RWPE1 (cell line): Measurements from ENCODE around the gene PFKFB2.

Experiments used
- CTCF ChIA-PET: fragments of 350-600 bp; sonication (Branson Sonifier 250); formaldehyde crosslinking; extraction: SDS; loops from one replicate; lab custom pipeline; 2021; lab: Yijun Ruan, JAX
- POLR2A ChIA-PET: fragments of 400-600 bp; formaldehyde crosslinking; extraction: SDS; loops from one replicate; lab custom pipeline; 2020; ENCODE audit warnings: antibody characterized with exemption; ENCODE audit not compliant: low non-redundant PET; lab: Yijun Ruan, JAX
- DNase-seq: peaks from one replicate; pipeline ENCODE4 v3.0.0; 2012; ENCODE audit warnings: low spot score
- H3K27ac ChIP-seq: fragments of 450-650 bp; 2 replicates; pipeline ENCODE4 v1.5.1; 2017
- TF ChIP-seq, protein P1 (sequence below): fragments of 450-650 bp; conservative IDR thresholded peaks from 2 replicates; pipeline ENCODE4 v1.5.1; 2017; ENCODE audit warnings: low read depth, mild to moderate bottlenecking

The PFKFB2 gene

DNA sequence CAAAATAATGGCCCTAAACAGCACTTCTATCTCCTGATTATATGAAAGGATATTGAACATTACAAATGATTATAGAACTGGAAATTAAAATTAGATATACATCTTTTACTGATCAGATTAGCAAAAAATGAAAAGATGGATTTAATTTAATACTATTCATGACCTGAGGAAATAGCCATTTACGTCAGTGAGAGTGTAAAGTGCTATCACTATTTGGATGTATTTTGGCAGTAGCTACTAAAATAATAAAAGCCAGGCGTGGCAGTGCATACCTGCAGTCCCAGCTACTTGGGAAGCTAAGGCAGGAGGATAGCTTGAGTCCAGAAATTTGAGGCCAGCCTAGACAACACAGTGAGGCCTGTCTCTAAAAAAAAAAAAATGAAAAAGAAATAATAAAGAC lies 40.9 kb downstream of the PFKFB2 start:
- TF ChIP-seq, protein P1, sequence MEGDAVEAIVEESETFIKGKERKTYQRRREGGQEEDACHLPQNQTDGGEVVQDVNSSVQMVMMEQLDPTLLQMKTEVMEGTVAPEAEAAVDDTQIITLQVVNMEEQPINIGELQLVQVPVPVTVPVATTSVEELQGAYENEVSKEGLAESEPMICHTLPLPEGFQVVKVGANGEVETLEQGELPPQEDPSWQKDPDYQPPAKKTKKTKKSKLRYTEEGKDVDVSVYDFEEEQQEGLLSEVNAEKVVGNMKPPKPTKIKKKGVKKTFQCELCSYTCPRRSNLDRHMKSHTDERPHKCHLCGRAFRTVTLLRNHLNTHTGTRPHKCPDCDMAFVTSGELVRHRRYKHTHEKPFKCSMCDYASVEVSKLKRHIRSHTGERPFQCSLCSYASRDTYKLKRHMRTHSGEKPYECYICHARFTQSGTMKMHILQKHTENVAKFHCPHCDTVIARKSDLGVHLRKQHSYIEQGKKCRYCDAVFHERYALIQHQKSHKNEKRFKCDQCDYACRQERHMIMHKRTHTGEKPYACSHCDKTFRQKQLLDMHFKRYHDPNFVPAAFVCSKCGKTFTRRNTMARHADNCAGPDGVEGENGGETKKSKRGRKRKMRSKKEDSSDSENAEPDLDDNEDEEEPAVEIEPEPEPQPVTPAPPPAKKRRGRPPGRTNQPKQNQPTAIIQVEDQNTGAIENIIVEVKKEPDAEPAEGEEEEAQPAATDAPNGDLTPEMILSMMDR: no peak
- POLR2A ChIA-PET: no interaction called here
- no peak overlapping the region for H3K27ac ChIP-seq
- DNase-seq: no peak
- CTCF ChIA-PET: interaction anchor here (0.7 kb wide), 1 partner anchor 12 kb away, joined by 3 read pairs; no protein-coding TSS in a partner anchor

- peak; percentile 30 for DNase-seq
- H3K27ac ChIP-seq: no peak overlapping the region
- TF ChIP-seq, protein P1: no peak
- CTCF ChIA-PET: no interaction called here
- POLR2A ChIA-PET: no interaction called here
Measured at GRCh38 chr1:207097871-207098324, 44.8 kb downstream of the PFKFB2 start.

DNA sequence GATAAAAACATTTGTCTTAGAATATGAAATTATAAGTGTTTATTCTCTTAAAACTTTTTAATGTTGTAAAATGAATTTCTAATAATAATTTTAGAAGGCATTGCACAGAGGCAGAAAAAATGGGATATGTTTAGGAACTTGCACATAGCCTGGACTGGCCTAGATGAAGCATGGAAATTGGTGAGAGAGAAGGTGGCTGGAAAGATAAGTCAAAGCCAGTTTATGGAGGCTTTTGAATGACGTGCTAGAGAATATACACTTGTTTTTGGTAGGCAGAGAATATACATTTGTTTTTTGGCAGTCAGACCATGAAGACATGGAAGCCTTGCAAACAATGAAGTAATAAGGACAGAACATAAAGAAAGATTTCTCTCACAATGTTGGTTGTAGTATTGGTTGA lies 48.6 kb downstream of the PFKFB2 start:
- TF ChIP-seq, protein P1: no peak
- CTCF ChIA-PET: no interaction called here
- no peak overlapping the region for H3K27ac ChIP-seq
- POLR2A ChIA-PET: no interaction called here
- DNase-seq: no peak

- H3K27ac ChIP-seq: no peak overlapping the region
- DNase-seq: no peak
- POLR2A ChIA-PET: no interaction called here
- CTCF ChIA-PET: no interaction called here
- TF ChIP-seq, protein P1: no peak
Measured at GRCh38 chr1:207102146-207102545, 49.1 kb downstream of the PFKFB2 start.

DNA sequence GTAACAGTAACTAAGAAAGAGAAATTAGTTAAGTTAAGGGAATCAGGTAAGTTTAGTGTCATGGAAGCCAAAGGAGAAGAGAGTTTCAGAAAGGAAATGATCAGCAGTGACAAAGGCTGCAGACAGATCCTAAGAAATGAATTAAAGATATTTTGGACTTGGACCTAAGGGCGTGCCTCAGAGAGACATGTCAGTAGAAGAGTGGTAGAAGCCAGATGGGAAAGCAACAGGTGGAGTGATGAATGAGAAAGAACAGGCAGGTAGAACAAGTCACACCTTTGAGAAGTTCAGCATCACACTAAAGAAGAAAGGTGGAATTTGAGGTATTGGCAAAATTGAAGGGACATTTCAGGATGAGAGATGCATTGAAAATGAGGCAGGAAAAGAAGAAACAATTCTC lies 49.6 kb downstream of the PFKFB2 start:
- TF ChIP-seq, protein P1: no peak
- no peak overlapping the region for H3K27ac ChIP-seq
- POLR2A ChIA-PET: no interaction called here
- no peak for DNase-seq
- CTCF ChIA-PET: no interaction called here

- no peak for DNase-seq
- TF ChIP-seq, protein P1: no peak
- no peak within 1 kb of the TSS for H3K27ac ChIP-seq
- POLR2A ChIA-PET: no interaction called here
- CTCF ChIA-PET: interaction anchor here (0.6 to 0.7 kb wide), 2 partner anchors 440 to 1200 kb away, joined by 3 read pairs; no protein-coding TSS in a partner anchor
Measured at GRCh38 chr1:207103892-207104373, 50.9 kb downstream of the PFKFB2 start, which contains the start of gene C4BPA. C4BPA (plus strand) TSS chr1:207104233; CDS start chr1:207113026, 8,793 bp downstream.
